Neural crest cell (in vitro differentiated cells): Measurements from ENCODE around the gene PREX1. TPM values are rescaled to one million over a fixed set of nuclear protein-coding genes. Genes with fewer than 3 reads are reported as not detected.

Experiments
- DNase-seq: peaks from one replicate; pipeline ENCODE4 v3.0.0; 2021; ENCODE audit warnings: low read depth, mixed read lengths, low spot score
- H3K27ac Mint-ChIP-seq: one replicate; pipeline ENCODE4 v1.8.0; 2021; ENCODE audit warnings: mild to moderate bottlenecking, mixed read lengths; ENCODE audit not compliant: unreplicated experiment
- H3K27me3 Mint-ChIP-seq: 2 replicates; pipeline ENCODE4 v1.8.0; 2021; ENCODE audit warnings: low read depth, mild to moderate bottlenecking, mixed read lengths
- H3K36me3 Mint-ChIP-seq: 2 replicates; pipeline ENCODE4 v1.8.0; 2021; ENCODE audit warnings: low read depth, mild to moderate bottlenecking, mixed read lengths
- H3K4me1 Mint-ChIP-seq: 2 replicates; pipeline ENCODE4 v1.8.0; 2021; ENCODE audit warnings: mixed read lengths
- H3K4me3 Mint-ChIP-seq: one replicate; pipeline ENCODE4 v1.8.0; 2021; ENCODE audit warnings: mild to moderate bottlenecking, mixed read lengths
- H3K9me3 Mint-ChIP-seq: 2 replicates; pipeline ENCODE4 v1.8.0; 2021; ENCODE audit warnings: mixed read lengths
- CTCF ChIP-seq: fragments of 200-600 bp; sonication (generic); conservative IDR thresholded peaks from 2 replicates; pipeline ENCODE4 v1.5.0; 2021; ENCODE audit warnings: antibody characterized with exemption, mild to moderate bottlenecking
- total RNA-seq: library from RNA; stranded (reverse); gene quantifications from 2 replicates; pipeline ENCODE4 v1.2.1, GENCODE V29; 2021

The PREX1 gene
- total RNA-seq, 1 donor from 2014 or later, result 72.4 TPM

- Mint-ChIP-seq H3K9me3 (no peaks in the 10 kb centered on the region), H3K27ac (peak overlapping the region; percentile 92), H3K4me1 (peaks cover 82% of the 10 kb centered on the region), H3K27me3 (no peaks in the 10 kb centered on the region), H3K4me3 (no peak overlapping the region), H3K36me3 (peaks cover 22% of the 10 kb centered on the region)
- TF ChIP-seq CTCF, result no peak
- DNase-seq, result no peak
Observed at GRCh38 chr20:48719598-48720255, 108.1 kb downstream of the PREX1 start.

- TF ChIP-seq CTCF, result no peak
- no peak for DNase-seq
- no peaks in the 10 kb centered on the region for H3K9me3 Mint-ChIP-seq
- H3K36me3 Mint-ChIP-seq, result peaks cover 22% of the 10 kb centered on the region
- H3K27me3 Mint-ChIP-seq, result no peaks in the 10 kb centered on the region
- peak overlapping the region; percentile 92 for H3K27ac Mint-ChIP-seq
- H3K4me3 Mint-ChIP-seq, result no peak overlapping the region
- peaks cover 75% of the 10 kb centered on the region for H3K4me1 Mint-ChIP-seq
Observed at GRCh38 chr20:48718786-48719578, 108.8 kb downstream of the PREX1 start.

GRCh38 chr20:48717680-48718223 lies 110.0 kb downstream of the PREX1 start:
- H3K9me3 Mint-ChIP-seq, result no peaks in the 10 kb centered on the region
- H3K27ac Mint-ChIP-seq, result peak overlapping the region; percentile 94
- no peak for TF ChIP-seq CTCF
- H3K4me3 Mint-ChIP-seq, result no peak overlapping the region
- H3K27me3 Mint-ChIP-seq, result no peaks in the 10 kb centered on the region
- H3K36me3 Mint-ChIP-seq, result peaks cover 22% of the 10 kb centered on the region
- no peak for DNase-seq
- H3K4me1 Mint-ChIP-seq, result peaks cover 63% of the 10 kb centered on the region

GRCh38 chr20:48717095-48717672 lies 110.6 kb downstream of the PREX1 start:
- no peak for TF ChIP-seq CTCF
- H3K36me3 Mint-ChIP-seq, result peaks cover 22% of the 10 kb centered on the region
- no peaks in the 10 kb centered on the region for H3K9me3 Mint-ChIP-seq
- peak overlapping the region; percentile 67 for H3K27ac Mint-ChIP-seq
- no peaks in the 10 kb centered on the region for H3K27me3 Mint-ChIP-seq
- no peak for DNase-seq
- H3K4me3 Mint-ChIP-seq, result peak overlapping the region; percentile 31
- H3K4me1 Mint-ChIP-seq, result peaks cover 64% of the 10 kb centered on the region

- TF ChIP-seq CTCF, result no peak
- Mint-ChIP-seq H3K27me3 (no peaks in the 10 kb centered on the region), H3K9me3 (no peaks in the 10 kb centered on the region), H3K27ac (peak overlapping the region; percentile 84), H3K4me1 (peaks cover 62% of the 10 kb centered on the region), H3K36me3 (peaks cover 18% of the 10 kb centered on the region), H3K4me3 (peak overlapping the region; percentile 31)
- DNase-seq, result no peak
Observed at GRCh38 chr20:48716541-48716940, 111.3 kb downstream of the PREX1 start.
